Stimulated activated CD4-positive, alpha-beta T cell treated with anti-CD3 and anti-CD28 coated beads, Interleukin-2, amount 100 ng/mL, for 24 hours (primary cell): ENCODE results near the gene MTREX.

Source experiments
- DNase-seq, 2 donors: peaks; one replicate each; pipeline ENCODE4 v3.0.0-alpha.2; 2020

MTREX gene

DNA sequence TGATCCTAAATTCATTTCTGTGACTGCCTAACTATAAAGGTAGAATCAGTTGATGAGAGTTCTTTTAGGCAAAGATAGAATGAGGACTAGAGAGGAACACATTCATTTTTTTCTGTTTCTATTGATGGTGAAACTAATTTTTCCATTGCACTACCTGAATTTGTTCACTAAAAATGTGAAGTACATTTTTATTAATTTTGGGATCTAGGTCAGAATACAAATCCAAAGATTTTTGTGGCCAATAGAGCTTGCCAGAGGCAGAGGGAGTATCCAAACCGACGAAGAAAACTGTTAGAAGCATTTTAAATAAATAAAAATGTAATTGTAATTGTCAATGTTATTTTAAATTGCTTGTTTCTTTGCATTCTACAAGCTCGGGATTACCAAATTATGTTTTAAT lies 78.1 kb downstream of the MTREX start:
- no peak for DNase-seq

DNA sequence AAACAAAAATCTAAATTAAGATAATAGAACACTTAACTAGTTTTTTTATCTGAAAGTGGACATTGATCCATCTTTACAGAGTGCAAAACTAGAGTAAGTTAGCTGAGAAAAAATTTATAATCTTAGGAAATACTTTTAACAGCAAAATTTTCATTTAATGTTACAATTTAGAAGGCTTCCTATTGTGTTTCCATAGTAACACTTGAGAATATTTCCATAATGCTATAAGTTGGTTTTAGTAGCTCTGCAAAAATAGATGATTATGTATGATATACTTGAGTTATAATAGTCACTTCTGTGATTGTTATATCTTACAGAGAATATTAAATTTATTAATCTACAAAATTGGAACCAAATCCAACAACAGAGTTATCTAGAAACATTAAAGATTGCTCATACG lies 78.6 kb downstream of the MTREX start:
- DNase-seq = no peak

DNA sequence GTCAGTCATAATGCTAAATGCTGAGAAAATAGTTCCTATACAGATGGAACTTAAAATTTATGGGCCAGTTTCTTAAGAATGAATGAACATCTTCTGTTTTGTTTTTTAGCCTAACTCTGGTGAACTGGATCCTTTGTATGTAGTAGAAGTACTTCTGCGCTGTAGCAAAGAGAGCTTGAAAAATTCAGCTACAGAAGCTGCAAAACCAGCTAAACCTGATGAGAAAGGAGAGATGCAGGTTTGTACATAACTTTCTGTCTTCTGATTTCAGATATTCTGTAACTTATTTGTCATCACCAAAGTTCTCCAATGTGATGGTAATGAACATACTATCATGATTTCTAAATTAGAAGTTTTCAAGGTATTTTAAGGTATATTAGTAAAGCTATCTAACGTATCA lies 80.1 kb downstream of the MTREX start:
- DNase-seq = no peak

DNA sequence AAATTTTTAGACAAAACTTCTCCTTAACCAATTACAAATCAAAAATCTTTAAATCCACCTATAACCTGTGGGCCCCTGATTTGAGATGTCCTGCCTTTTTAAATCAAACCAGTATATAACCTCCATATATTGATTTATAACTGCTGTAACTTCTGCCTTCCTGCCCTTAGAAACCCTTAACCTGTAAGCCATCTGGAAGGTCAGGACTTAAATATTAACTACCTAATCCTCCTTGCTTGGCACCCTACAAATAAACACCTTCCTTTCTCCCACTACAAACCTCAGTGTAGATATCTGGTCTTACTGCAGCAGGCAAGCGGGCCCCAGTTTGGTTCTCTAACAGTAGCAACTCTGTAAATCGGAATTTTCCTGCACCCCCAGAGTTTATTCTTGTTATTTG lies 83.9 kb downstream of the MTREX start:
- no peak for DNase-seq

DNA sequence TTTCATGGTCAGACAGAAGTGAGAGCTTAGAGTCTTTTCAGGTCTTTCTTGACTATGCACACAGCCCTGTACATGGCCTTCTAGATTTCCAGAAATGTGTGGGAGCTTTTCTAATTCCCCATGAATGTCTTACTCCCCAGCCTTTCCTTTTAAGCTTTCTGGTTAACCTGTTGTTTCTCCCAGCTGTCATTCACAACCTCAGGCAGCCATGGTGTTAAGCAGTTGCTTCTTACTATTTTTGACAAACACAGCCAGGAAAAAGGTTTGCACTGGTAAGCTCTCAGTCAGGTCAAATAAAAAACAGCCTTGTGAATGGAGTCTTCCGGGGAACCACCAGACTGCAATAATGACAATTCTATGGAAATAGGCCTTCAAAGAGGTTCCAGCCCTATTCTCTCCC lies 84.9 kb downstream of the MTREX start:
- no peak for DNase-seq

DNA sequence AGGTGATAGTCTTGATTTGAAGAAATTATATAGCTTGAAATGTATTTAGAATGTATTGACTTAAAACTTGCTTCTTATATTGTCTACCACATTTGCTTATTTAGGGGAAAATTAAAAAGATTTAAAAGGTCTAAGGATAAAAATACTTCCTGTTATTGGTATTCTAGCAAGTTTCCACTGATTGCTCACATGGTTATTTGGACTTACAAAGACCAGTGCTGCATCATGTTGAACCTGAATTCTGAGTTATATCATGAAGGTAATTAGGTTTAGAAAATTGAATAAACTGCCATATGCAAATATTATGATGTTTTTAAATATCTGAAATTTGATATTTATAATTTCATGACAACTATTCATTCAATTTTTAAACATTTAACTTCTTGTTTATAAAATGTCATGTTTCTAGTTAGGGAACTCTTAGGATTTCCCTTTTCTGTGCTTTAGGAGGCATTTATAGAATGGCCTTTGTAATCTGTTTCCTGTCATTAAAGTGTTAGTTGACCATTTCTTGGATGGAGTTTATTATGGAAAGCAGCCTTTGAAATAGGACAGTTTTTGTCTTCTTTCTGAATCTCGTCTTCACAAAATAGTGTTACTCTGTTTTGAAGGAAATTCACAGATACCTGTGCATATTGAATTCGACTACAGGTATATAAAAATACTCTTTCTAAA lies 85.8 kb downstream of the MTREX start:
- DNase-seq = no peak

DNA sequence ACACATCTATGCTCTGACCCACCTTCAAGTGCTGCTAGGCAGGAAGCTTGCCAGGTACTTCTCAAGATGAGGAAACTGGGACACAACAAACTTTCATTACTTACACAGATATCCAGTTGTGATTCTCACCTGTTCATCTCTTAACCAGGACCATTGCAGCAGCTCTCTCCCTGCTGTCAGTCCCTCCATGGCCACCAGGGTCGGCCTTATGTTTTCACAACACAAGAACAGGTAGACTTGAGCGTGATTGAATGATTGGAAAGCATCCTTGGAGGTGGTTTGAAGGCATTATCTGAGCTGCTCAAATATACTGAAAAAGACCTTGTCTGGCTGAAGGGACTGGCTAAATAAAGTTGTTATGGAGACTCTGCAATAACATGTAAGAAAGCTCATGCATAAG lies 94.4 kb downstream of the MTREX start:
- no peak for DNase-seq

DNA sequence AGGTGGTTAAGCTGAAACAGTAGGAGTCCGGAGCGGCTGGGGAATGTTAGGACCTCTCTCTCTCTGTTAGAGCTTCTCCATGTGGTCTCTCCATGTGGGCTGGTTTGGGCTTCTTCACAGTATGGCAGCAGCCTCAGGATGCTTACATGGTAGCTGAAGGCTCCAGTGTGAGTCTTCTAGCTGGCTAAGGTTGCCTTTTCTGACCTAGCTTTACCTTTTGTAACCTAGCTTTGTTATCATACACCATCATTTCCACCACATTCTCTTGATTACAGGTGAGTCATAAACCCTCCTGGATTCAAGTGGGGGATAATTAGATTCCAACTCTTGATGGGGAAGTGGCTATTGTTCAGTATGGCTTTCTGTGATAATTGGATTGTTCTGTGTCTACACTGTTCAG lies 98.5 kb downstream of the MTREX start:
- no peak for DNase-seq

DNA sequence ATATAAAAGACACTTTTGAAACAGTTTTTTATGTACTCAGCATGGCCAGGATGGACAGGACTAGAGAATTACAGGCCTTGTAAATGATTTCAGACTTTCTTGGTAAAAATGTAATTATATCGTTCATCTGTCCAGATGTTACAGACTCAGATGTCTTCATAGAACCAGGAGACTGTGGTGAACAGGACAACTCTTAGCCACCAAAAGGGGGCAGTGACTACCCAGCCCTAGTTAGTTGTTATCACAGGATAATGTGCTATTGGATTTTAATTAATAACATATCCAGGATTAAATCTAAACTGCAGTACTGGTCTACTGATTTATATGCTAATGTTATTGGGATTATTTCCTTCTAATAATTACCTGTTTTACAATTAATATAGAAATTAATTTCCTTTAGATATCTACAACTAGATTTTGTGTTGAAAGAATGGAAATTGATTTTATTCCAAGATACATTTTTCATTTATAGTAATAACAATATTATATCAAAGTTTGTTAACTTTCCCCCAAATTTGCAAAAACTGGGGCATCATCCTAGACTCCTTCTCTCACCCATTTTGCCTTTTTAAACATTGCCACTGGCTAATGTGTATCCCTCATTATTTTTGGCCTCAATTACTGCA lies 99.4 kb downstream of the MTREX start:
- no peak for DNase-seq

DNA sequence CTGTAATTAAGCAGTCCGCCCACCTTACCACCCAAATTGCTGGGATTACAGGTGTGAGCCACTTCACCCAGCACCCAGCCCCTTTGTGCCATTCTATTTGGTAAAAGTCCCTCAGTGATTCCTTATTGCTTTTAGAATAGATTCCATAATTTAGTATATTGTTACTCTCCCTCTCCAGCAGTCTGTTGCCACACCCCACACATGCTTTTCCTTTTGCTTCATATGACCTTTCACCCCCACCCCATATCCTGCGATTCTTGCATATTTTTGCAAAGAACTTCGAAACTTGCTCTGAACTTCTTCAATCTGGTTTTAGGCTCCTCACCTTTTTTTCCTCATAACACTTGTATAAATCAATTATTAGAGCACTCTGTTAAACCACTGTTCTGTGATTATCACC lies 100.2 kb downstream of the MTREX start:
- no peak for DNase-seq

DNA sequence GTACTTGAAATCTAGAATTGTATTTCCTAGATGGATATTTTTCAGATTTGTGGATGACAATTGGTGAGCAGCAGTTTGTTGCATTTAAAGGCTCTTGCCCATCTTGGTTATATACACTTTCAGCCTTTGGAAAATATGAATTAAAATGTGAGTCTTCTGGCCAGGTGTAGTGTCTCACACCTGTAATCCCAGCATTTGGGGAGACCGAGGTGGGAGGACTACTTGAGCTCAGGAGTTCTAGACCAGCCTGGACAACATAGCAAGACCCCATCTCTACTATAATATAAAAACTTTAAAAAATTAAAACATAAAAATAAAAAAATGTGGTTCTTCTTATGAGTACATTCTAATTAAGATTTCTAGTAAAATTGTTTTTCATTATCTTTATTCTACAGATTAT lies 102.0 kb downstream of the MTREX start:
- no peak for DNase-seq

DNA sequence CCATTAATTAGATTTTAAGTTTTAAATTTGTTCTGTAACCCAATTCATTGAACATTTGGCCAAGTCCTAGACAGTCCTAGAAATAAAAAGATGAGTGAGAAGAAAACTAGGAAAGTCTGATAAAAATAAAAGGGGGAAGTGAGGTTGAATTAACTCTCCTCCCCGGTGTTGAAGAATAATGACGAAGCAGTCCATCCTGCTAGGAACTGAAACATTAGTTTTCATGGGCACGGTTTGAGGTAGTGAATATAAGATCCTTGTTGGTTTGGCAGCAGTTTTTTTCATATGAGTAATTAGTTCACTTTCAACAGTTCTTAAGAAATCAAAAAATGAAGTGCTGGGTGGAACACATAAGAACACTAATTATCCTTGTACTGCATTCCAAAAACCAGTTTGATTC lies 103.1 kb downstream of the MTREX start:
- no peak for DNase-seq

DNA sequence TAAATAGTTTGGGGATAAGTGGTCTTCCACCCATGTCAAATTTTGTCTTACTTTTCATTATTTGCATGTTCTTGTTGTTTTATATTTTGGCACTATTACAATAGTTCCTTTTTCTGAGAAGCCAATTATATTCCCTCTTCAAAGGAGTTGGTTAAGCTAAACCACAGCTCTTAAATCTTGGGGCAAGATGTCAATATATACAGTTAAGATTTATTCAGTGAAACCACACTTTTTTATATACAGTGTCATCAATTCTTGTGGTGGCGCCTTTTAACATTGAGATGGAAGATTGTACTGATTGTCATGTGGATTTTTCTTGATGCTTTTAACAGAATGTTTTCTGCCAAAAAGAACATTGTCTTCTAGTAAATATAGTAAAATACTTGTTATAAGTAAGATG lies 104.1 kb downstream of the MTREX start:
- no peak for DNase-seq

DNA sequence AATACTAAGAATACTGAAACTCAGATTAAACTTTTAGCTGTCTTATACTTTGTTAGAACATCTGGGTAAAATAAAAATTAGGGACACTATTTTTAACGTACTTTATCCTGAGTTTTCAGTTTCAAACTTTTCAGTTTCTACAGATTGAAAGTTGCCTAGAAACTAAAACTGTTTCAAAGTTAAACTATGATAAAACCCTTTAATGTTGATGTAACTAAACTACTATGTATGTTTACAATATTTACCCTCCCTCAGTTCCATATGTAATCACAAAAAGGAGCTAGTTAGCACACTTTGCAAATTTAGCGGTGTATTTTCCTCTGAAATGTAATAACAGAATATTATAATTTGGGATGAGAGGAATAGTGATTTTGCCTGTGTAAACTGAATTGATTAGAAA lies 105.9 kb downstream of the MTREX start:
- DNase-seq = no peak

DNA sequence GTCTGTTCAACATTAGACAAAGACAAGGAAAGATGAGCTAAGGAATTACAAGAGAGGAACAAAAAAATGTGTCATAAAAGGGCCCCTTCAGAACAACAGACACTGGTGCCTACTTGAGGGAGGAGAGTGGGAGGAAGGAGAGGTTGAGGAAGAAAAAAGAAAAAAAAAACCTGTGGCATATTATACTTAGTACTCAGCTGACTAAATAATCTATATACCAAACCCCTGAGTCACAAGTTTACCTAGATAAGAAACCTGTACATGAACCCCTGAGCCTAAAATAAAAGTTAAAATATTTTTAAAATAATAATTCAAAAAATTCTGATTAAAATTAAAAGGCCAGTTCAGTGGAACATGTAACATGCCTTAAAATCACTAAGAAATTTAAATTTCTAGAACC lies 107.3 kb downstream of the MTREX start:
- no peak for DNase-seq

DNA sequence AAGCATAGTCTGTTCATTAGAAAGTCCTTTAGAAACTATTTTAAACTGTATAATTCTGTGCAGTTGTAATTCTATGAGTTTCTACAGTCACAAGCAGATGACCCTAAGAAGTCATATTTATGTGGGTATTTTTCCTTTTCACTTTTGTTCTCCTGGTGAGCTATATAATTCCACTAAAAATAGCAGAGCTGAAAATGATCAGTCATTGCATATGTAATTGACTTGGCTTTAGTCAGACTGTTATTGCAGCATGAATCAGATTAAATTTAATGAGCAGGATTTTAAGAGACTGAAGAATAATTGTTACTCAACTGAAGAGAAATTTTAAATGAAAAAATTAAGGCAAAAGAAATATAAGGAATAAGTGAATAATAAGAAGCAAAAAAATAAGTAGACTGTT lies 108.5 kb downstream of the MTREX start:
- DNase-seq = no peak

DNA sequence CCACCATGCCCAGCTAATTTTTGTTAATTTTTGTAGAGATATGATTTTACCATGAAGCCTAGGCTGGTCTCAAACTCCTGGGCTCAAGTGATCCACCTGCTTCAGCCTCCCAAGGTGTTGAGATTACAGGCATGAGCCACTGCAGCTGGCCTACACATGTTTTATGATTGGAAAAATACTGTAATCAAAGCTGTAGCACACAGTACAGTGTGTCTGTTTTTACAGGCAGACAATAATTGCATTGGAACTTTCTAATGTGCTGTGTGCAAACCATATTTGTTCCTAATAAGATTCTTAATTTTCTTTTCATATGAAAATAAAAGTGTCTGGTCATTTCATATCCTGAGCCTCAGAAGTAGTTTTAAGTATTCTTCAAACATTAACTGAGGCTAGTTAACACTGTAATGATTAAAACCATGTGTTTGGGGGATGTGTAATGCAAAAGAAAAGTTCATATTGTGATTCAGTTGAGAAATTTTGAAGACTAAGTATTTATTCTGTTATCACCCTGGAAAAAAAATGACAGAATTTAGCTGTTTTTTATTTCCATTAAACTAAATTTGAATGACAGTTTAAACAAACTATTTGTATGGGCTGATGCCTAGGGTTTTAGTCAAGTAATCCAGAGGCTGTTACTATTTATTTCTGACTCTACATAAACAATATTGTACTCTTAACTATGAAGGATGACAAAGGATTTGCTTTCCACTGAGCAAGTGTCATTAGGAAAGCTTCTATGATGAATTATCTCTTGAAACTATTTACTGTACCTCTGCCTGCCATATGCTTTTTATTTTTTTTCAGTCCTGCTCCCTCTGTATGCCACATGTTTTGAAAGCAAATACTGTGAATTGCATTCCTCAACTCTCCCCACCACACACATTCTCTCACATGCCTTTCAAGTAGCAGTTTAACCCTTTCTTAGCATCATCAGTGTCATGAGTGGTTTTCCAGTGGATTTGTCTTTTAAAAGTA lies 111.5 kb downstream of the MTREX start:
- no peak for DNase-seq

DNA sequence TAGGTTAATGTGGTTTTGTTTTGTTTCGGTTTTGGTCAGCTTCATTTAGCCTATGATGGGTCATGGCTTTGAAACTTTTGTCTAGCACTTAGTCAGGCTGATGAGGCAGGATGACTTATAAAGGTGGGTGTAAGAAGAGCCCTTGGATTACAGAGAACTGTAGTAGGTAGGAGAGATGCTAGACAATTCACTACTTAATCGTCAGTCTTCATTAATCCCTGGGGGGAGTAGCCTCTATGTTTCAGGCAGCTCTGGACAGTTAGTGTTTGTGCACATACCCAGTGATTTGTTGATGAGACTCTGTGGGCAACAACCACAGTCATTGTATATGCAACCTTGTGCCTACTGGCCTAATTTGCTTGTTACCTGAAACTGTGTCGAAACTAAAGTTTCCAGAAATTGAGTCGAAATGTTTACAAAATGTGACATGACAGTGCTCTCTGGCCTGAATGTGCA lies 113.3 kb downstream of the MTREX start:
- peak in 1 of 2 donors; percentile 39 for DNase-seq

DNA sequence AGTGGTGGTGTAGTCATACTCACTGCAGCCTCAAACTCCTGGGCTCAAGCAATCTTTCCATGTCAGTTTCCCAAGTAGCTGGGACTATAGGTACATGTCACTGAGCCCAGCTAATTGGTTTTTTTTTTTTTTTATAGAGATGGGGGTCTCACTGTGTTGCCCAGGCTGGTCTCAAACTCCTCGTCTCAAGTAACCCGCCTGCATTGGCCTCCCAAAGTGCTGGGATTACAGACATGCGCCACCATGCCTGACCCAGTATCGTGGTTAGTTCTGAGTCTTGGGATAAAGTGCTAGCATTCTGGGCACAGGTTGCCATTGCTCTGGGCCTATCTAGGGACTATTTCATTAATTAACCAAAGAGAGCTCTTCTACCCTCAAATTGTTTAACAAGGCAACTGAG lies 118.7 kb downstream of the MTREX start:
- no peak for DNase-seq

DNA sequence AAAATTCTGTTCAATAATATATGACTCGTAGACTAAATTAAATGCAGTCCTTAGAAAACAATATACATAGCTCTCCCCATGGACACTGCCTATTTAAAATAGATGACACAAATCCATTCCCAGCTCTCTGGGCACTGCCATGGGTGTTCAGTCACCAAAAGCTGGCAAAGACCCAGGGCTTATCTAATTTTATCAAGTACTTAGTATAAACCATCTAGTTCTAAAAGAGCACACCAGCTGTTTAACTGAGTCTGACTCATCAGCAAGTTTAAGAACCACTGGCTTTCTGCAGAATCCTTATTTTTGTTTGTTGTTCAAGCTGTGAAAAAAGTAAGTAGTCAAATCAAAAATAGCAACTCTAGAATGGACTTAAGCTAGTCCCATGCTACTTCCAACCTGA lies 119.4 kb downstream of the MTREX start:
- no peak for DNase-seq

DNA sequence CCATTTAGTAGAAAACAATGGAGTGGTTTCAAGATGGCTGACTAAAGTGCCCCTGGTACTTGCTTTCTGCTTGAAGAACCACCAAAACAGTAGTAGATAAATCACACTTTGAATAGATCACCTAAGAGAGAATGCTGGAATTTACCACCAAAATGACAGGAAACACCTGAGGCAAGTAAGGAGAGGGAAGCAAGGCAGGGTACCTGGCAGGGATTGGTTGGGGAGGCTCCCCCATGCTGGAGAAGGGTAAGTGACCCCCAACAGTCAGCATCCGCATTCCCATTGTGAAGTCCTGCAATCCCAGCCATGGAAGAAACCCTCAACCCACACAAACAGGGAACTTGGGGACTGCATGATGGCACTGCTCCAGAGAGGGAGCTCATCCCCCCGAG lies 121.4 kb downstream of the MTREX start:
- DNase-seq = no peak

DNA sequence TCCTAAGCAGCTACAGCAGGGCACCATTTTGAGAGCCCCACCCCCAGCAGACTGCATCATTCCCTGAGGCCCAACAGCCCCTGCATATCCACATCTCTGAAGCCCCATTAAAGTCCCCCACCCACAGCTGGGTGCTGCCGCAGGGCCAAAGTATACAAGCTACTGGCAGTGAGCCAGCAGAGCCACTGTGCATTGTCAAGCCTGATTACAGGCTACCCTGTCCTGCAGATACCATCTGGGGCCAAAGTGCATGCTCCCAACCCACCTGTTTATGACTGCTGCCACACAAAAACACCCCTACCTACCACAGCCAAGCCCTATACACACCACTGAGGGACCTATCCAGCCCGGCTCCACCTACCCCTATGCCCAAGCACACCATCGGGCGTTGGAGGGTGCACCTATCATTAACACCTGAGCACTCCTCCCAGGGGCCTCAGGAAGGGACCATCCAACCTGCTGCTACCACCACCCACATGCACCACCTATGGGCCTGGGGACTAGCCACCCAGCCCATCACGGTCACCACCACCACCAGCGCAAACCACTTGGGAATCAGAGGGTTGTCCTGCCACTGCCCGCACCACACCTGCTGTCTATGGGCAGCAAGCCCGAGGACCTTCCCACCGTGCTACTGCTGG lies 121.9 kb downstream of the MTREX start:
- DNase-seq = no peak

DNA sequence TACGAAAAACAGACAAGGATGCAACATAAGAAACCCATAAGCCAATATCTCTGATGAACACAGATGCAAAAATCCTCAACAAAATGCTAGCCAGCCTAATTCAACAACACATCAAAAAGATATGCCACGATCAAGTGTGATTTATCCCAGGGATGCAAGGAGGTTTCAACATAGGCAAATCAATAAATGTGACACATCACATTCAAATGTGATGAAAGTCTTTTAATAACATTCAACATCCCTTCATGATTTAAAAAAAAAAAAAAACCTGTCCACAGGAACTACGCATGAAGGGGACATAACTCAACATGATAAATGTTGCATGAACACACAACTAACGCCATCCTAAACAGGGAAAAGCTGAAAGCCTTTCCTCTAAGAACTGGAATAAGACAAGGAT lies 124.8 kb downstream of the MTREX start:
- DNase-seq = no peak
